A549 (cell line): ENCODE data around the gene GOLGA7B.

Experiments
- CBX2 ChIP-seq: fragments of 200-600 bp; sonication (generic); IDR thresholded peaks from 2 replicates; pipeline ENCODE4 v1.6.1; 2016; ENCODE audit warnings: low read depth, mild to moderate bottlenecking, borderline replicate concordance
- EP300 ChIP-seq, 2 experiments: fragments of >200 bp; sonication (Bioruptor Twin); formaldehyde crosslinking; IDR thresholded peaks; 2 replicates in 1 of 2; 3 replicates in 1 of 2; pipeline ENCODE4 v1.6.1; 2016 to 2017
- HDAC2 ChIP-seq: fragments of 200-600 bp; sonication (generic); IDR thresholded peaks from 2 replicates; pipeline ENCODE4 v1.6.1; 2016
- MAZ ChIP-seq: fragments of 150-350 bp; IDR thresholded peaks from 2 replicates; pipeline ENCODE4 v1.6.1; 2014; ENCODE audit warnings: antibody characterized with exemption, low read depth, low read length, borderline replicate concordance
- MYC ChIP-seq: IDR thresholded peaks from 2 replicates; pipeline ENCODE4 v1.6.1; 2012; ENCODE audit warnings: mild to moderate bottlenecking, inconsistent platforms, low read length, improper control_type of control experiment, borderline replicate concordance
- NPAS2 ChIP-seq: fragments of 250-450 bp; sonication (Bioruptor Pico); IDR thresholded peaks from 2 replicates; pipeline ENCODE4 v1.8.0; 2022; ENCODE audit warnings: mild to moderate bottlenecking, moderate library complexity, borderline replicate concordance
- PHF8 ChIP-seq: fragments of 200-600 bp; sonication (generic); IDR thresholded peaks from 2 replicates; pipeline ENCODE4 v1.6.1; 2016; ENCODE audit warnings: low read depth, mild to moderate bottlenecking, antibody characterized with exemption, moderate library complexity, borderline replicate concordance
- POLR2A ChIP-seq: IDR thresholded peaks from 2 replicates; pipeline ENCODE4 v1.6.1; 2012; ENCODE audit warnings: mild to moderate bottlenecking, low read length
- ZFP36 ChIP-seq: fragments of 450-650 bp; IDR thresholded peaks from 2 replicates; pipeline ENCODE4 v1.6.1; 2014; ENCODE audit warnings: borderline replicate concordance; ENCODE audit not compliant: partially characterized antibody
- TF ChIP-seq, protein P1 (sequence below): fragments of >200 bp; sonication (Bioruptor Twin); formaldehyde crosslinking; IDR thresholded peaks from 3 replicates; pipeline ENCODE4 v1.5.1; 2016
- TF ChIP-seq, protein P2 (sequence below): fragments of 200-600 bp; sonication (generic); IDR thresholded peaks from 2 replicates; pipeline ENCODE4 v1.6.1; 2016; ENCODE audit warnings: antibody characterized with exemption, mild to moderate bottlenecking, moderate library complexity
- TF ChIP-seq, protein P3 (sequence below): fragments of 250-450 bp; sonication (Bioruptor Pico); IDR thresholded peaks from 2 replicates; pipeline ENCODE4 v1.5.0; 2021; ENCODE audit warnings: mild to moderate bottlenecking, moderate library complexity, borderline replicate concordance

DNA sequence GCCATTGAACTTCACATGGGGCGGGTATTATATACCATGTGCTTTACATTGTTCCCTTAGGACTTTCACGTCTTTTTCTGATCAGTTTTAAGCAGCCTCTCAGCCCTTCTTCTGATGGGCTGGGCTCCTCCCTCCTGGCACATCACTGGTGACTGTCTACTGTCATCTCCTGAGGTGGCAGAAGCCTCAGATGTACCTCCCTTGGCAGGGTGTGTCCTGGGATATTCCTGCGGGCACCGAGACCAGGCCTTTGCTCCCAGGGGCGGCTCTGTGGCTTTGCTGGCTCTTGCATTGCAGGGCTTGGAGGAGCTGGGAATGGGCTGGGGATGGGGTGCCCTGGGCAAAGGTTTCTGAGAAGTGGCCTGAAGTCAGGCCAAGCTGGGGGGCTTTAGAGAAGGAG, 34.6 kb upstream of the GOLGA7B start:
- no peak for TF ChIP-seq CBX2
- TF ChIP-seq, protein P1, sequence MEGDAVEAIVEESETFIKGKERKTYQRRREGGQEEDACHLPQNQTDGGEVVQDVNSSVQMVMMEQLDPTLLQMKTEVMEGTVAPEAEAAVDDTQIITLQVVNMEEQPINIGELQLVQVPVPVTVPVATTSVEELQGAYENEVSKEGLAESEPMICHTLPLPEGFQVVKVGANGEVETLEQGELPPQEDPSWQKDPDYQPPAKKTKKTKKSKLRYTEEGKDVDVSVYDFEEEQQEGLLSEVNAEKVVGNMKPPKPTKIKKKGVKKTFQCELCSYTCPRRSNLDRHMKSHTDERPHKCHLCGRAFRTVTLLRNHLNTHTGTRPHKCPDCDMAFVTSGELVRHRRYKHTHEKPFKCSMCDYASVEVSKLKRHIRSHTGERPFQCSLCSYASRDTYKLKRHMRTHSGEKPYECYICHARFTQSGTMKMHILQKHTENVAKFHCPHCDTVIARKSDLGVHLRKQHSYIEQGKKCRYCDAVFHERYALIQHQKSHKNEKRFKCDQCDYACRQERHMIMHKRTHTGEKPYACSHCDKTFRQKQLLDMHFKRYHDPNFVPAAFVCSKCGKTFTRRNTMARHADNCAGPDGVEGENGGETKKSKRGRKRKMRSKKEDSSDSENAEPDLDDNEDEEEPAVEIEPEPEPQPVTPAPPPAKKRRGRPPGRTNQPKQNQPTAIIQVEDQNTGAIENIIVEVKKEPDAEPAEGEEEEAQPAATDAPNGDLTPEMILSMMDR = no peak
- TF ChIP-seq, protein P2, sequence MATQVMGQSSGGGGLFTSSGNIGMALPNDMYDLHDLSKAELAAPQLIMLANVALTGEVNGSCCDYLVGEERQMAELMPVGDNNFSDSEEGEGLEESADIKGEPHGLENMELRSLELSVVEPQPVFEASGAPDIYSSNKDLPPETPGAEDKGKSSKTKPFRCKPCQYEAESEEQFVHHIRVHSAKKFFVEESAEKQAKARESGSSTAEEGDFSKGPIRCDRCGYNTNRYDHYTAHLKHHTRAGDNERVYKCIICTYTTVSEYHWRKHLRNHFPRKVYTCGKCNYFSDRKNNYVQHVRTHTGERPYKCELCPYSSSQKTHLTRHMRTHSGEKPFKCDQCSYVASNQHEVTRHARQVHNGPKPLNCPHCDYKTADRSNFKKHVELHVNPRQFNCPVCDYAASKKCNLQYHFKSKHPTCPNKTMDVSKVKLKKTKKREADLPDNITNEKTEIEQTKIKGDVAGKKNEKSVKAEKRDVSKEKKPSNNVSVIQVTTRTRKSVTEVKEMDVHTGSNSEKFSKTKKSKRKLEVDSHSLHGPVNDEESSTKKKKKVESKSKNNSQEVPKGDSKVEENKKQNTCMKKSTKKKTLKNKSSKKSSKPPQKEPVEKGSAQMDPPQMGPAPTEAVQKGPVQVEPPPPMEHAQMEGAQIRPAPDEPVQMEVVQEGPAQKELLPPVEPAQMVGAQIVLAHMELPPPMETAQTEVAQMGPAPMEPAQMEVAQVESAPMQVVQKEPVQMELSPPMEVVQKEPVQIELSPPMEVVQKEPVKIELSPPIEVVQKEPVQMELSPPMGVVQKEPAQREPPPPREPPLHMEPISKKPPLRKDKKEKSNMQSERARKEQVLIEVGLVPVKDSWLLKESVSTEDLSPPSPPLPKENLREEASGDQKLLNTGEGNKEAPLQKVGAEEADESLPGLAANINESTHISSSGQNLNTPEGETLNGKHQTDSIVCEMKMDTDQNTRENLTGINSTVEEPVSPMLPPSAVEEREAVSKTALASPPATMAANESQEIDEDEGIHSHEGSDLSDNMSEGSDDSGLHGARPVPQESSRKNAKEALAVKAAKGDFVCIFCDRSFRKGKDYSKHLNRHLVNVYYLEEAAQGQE = no peak
- TF ChIP-seq NPAS2 (CRISPR knock-in tag) = no peak
- no peak for TF ChIP-seq ZFP36
- TF ChIP-seq, protein P3, sequence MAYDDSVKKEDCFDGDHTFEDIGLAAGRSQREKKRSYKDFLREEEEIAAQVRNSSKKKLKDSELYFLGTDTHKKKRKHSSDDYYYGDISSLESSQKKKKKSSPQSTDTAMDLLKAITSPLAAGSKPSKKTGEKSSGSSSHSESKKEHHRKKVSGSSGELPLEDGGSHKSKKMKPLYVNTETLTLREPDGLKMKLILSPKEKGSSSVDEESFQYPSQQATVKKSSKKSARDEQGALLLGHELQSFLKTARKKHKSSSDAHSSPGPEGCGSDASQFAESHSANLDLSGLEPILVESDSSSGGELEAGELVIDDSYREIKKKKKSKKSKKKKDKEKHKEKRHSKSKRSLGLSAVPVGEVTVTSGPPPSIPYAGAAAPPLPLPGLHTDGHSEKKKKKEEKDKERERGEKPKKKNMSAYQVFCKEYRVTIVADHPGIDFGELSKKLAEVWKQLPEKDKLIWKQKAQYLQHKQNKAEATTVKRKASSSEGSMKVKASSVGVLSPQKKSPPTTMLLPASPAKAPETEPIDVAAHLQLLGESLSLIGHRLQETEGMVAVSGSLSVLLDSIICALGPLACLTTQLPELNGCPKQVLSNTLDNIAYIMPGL (CRISPR knock-in tag) = no peak
- no peak for TF ChIP-seq EP300 (IDR thresholded peaks at IDR 0.05)
- TF ChIP-seq PHF8 = no peak
- TF ChIP-seq MYC = no peak
- no peak for TF ChIP-seq MAZ
- TF ChIP-seq POLR2A = no peak
- TF ChIP-seq HDAC2 = no peak
